ENCODE data around the gene CSNK1D.

The CSNK1D gene

DNA sequence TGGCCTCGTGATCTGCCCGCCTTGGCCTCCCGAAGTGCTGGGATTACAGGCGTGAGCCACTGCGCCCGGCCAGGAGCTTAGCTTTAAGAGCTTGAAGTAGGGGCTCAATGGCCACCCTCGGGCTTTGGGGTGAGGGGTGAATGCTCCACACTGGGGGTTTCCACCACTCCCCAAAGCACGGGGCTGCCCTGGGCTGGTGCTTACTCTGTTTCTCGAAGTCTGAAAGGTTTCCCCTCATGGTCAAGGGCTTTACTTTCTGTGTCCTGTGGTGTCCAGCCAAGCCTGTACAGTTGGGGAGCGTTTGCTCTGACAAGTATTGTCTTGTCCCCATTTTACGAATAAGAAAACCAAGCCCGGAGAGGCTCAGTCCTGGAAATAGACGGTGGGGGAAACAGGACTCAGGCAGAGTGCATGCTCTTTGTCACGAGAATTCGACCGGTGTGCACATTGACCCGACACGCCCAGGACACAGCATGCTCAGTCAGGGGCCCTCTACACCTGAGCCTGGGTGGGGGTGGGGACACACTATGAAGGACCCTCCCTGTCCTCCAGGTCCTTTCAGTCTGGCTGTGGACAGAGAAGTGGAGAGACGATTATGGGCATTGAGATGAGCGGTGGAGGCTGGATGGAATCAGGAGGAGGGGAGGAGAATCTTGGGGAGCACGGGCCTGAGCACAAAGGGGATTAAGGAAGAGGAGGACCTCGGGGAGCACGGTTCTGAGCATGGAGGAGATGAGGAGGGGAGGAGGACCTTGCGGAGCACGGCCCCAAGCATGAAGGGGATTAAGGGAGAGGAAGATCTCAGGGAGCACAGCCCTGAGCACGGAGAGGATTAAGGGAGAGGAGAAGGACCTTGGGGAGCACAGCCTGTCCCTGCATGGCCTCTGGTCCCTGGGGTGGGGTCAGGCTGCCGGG, 36.4 kb upstream of the CSNK1D start:
- no peak for DNase-seq

GRCh38 chr17:82305727-82306300, 32.3 kb upstream of the CSNK1D start:
- DNase-seq: no peak

DNA sequence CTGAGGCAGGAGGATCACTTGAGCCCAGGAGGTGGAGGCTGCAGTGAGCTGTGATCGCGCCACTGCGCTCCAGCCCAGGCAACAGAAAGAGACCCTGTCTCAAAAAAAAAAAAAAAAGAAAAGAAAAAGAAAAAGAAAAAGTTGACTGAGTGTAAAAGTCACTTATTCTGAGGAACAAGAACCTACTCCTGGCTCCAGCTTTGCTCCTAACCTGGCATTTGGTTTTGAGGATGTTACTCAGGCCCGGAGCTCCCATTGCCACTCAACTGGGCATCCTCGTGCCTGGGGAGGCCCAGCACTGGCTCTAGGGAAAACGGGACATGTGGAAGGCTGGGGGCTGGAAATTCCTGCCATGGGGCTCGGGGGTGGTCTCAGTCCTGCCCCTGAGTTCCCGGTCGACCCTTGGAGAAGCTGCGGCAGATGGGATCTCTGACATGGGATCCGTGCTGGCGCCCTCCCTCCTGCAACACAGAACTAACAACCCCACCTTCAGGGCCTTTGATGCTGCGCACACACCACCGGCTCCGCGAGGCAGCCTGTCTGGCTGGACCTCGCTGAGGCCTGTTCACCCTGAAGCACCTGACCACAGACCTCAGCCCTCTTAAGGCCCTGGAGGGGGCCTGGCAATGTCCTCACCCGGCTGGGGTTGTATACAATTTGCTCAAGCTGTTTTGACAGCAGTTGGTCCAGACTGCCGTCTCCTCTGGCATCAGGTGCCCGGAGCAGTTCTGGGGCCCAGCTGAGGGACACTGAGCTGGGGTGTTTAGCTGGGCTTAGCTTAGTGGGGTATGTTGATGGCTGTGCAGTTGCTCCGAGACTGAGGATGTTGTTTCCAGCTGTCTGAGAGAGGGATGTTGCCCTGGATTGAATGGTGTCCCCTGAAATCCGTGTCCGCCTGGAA, 31.6 kb upstream of the CSNK1D start:
- no peak for DNase-seq

DNA sequence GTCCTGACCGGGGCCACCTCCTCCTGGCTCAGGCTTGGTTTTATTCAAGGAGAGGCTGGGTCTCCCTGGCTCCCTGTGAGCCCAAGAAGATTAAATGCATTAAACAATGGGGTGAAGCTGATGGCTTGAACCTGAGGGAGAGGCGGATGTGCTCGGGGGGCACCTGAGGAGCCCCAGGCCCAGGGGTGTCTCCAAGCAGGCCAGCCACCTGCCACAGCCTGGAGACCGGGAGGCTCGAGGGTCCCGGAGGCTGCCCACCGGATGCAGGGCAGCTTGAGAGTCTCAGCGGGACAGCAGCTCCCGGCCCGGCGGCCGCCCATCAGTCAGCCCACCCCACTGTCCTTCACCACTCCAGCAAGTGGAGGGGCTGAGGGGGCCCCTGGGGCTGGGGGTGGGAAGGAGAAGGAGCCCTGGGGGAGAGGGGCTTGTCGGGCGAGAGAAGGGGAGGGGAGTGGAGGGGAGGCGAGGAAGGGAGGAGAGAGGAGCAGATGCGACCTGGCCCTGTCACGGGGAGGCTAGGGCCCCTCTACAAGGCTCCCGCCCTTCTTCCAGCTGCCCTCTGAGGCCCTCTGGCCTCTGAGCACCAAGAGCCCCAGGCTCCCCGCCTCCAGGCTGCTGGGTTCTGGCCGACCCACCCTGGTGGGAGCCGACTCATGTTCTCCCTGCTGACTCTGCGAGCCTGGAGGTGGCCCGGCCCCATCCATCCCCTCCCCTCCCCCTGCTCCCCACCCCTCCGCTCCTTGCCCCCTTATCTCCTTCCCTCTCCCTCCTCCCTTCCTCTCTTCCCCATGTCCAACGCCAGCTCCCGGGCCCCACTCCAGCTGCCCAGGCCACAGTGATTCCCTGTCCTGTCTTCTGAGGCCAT, 30.7 kb upstream of the CSNK1D start:
- DNase-seq: no peak

- peak; percentile 59 for DNase-seq
These were observed 29.8 kb upstream of the CSNK1D start for GRCh38 chr17:82302991-82303943.

DNA sequence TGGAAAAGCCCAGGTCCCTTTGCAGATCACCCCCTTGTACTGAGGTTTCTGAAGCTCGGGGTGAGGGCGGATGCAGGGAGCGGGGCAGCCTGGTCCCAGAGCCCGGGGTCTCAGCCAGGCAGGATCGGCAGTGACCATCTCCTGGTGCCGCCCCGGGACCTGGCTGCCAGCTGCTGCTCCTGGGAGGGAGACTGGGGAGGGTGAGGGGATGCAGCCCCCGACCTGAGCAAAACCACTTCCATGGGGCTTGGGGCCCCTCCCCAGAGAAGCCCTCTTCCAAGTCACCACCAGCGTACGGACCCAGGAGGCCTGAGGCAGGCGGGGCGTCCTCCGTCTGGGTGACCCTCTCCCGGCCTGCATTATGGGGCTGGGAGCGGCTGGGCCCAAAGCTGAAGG, 29.1 kb upstream of the CSNK1D start:
- no peak for DNase-seq

GRCh38 chr17:82301916-82302567, 28.5 kb upstream of the CSNK1D start:
- DNase-seq: peak; percentile 56

DNA sequence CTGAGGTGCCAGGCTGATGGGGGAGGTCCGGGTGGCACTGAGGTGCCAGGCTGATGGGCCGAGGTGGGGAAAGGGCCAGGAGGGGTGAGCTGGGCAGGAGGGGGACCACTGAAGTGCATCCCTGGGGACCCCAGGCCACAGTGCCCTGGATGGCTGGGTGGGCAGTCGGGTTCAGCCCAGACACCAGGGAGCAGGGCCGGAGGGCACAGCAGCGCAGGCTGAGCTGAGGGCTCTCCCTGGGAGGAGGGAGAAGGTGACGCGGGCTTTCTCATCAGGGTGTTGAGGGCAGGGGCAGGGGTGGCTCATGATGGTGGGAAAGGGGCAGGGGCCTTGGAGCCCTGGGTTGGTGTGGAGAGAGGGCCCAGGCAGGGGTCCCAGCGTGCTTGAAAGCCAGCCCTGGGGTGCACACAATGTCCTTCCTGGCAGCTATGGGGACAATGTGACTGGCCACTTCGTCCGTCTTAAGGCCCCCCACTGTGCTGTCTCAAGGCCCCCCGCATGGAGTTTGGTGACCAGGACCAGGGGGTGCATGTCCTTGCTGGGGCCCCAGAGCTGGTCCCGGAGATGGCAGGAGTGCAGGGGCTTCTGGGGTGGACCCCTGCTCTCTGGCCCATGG, 27.9 kb upstream of the CSNK1D start:
- no peak for DNase-seq

DNA sequence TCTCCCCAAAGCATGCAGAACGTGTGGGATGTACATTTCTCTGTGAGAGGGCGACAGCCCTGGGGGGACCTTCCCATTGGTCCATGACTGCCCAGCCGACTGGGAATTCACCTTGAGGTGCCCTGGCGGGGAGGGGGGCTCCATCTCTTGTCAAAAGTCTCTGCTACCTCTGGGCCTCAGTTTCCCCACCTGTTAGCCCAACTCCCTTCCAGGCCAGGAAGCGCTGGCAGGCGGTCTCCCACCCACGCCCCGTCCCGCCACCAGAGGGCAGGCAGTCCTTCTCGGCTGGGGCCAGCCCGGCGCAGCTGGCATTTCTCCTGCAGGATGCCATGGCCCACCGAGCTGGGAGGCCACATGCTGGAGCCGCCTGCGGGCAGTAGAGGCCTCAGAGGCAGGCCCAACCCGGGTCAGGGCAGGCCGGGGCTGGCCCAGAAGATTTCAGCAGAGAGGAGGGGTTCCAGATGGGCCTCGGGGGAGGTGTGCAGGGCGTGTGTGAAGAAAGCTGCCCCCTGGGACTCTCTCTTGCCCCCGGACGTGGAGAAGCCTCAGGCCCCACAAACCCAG, 27.3 kb upstream of the CSNK1D start:
- peak; percentile 71 for DNase-seq

- DNase-seq: no peak
These were observed 26.7 kb upstream of the CSNK1D start for GRCh38 chr17:82300228-82300627.

- DNase-seq: no peak
These were observed 26.0 kb upstream of the CSNK1D start for GRCh38 chr17:82299452-82299851.

- DNase-seq: no peak
These were observed 25.3 kb upstream of the CSNK1D start for GRCh38 chr17:82298538-82299421.

GRCh38 chr17:82297714-82298537, 24.4 kb upstream of the CSNK1D start:
- DNase-seq: peak; percentile 95

DNA sequence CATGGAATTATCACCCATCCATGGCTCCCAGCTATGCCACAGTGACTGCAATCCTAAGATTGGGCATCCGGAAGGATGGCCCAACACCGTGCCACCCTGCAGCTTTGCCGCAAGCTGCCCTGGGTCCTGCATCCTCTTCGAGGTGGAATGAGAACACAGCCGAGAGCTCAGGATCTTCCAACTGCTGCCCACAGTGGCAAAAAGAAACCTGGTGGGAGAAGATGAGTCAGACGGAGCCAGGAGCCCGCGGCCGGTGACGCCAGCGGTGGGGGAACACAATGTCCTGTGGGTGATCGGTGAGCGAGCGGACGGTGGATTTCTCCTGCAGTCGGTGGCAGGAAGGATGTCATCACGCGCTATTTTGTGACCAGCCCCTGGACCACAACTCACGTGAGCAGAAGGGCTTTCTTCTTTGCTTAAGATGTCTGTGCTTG, 23.8 kb upstream of the CSNK1D start:
- DNase-seq: peak; percentile 87

GRCh38 chr17:82296511-82297279, 23.2 kb upstream of the CSNK1D start:
- DNase-seq: no peak

- DNase-seq: no peak
These were observed 21.9 kb upstream of the CSNK1D start for GRCh38 chr17:82295472-82295814.
